GM18909 (cell line): ENCODE results near the gene ADAMTS5.

Experiments
- ATAC-seq: cut with Tn5 transposase; IDR thresholded peaks from one replicate; pipeline ENCODE4 v1.9.1; 2021; ENCODE audit warnings: mild to moderate bottlenecking; ENCODE audit not compliant: unreplicated experiment, poor library complexity

ADAMTS5 gene

GRCh38 chr21:26967062-26967913 is at the start of gene ADAMTS5:
ADAMTS5 (minus strand) TSS chr21:26967088; CDS start chr21:26966391, 697 bp downstream.
- ATAC-seq: no peak

- no peak for ATAC-seq
These were observed 34.6 kb upstream of the ADAMTS5 start for GRCh38 chr21:27001526-27001925.

- ATAC-seq: no peak
These were observed 16.7 kb upstream of the ADAMTS5 start for GRCh38 chr21:26983576-26983975.

GRCh38 chr21:26982767-26983166 is 15.9 kb upstream of the ADAMTS5 start:
- no peak for ATAC-seq

- ATAC-seq: no peak
These were observed 10.9 kb upstream of the ADAMTS5 start for GRCh38 chr21:26977746-26978145.

GRCh38 chr21:26973226-26973625 is 6.3 kb upstream of the ADAMTS5 start:
- ATAC-seq: no peak

GRCh38 chr21:26972192-26972591 is 5.3 kb upstream of the ADAMTS5 start:
- no peak for ATAC-seq

- ATAC-seq: no peak
These were observed 3.3 kb upstream of the ADAMTS5 start for GRCh38 chr21:26969971-26970725.

- ATAC-seq: no peak
These were observed 233 bp downstream of the ADAMTS5 start for GRCh38 chr21:26966649-26967061.

- no peak for ATAC-seq
These were observed 844 bp downstream of the ADAMTS5 start for GRCh38 chr21:26965907-26966581.

GRCh38 chr21:26965040-26965906 is 1.6 kb downstream of the ADAMTS5 start:
- no peak for ATAC-seq

GRCh38 chr21:26964170-26964778 is 2.6 kb downstream of the ADAMTS5 start:
- ATAC-seq: no peak

GRCh38 chr21:26962621-26963181 is 4.2 kb downstream of the ADAMTS5 start:
- no peak for ATAC-seq

GRCh38 chr21:26961698-26962097 is 5.2 kb downstream of the ADAMTS5 start:
- no peak for ATAC-seq

GRCh38 chr21:26958788-26959187 is 8.1 kb downstream of the ADAMTS5 start:
- no peak for ATAC-seq

- ATAC-seq: no peak
These were observed 10.1 kb downstream of the ADAMTS5 start for GRCh38 chr21:26956813-26957212.

- ATAC-seq: no peak
These were observed 10.7 kb downstream of the ADAMTS5 start for GRCh38 chr21:26956216-26956615.

GRCh38 chr21:26954662-26955121 is 12.2 kb downstream of the ADAMTS5 start:
- no peak for ATAC-seq
